NCI-H82 (cell line): Measurements from ENCODE around the gene PTGFRN.

Experiments
- DNase-seq: peaks from one replicate; lab custom pipeline; 2025; lab: John Stamatoyannopoulos, UW

Gene PTGFRN

DNA sequence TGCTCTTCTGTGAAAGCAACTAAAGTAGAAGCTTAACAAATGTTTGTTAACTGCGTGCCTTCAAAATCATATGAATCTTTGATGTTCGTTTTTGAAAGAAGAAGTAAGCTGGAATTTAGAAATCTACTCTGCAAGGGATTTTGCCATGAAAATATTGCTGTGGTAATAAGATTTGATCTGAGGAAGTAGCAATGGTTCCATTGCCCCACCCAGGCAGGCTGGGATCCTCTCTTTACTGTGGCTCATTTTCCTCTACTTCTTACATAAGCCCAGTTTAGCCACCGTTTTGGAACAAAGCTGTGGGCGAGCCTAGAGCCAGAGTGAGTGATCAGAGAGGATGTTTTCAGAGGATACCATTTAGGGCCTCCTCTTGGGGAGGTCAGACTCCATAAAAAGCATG, 20.3 kb upstream of the PTGFRN start:
- no peak for DNase-seq

DNA sequence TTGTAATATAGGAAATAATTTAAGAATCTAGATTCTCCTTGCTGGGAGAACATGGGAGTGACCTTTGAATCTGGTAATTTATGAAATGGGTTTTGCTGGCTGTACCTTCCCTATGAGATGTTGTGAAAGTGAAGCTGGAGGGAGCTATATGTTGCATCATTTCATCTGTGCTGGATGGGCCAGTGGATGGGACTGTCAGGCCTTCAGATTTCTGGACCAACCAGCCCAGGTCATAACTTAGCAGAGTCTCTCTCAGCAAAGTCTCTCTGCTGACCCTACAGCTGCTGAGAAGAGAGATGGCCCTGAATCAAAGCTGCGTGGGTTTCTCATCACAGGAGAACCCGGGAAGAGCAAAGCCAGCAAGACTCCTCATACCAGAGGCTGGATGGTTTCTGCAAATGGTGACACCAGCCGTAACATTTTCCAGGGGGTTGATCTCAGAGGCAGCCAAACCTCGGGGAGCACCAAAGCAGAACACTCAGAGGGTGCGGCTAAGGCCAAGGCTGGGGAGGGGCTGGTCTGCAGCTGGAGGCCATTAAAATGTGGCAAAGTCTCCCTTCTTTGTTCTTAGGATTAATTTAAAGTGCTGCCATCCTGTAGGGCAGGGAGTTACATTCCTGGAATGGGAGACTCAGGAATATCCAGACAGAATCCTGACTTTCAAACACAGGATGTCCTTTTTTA, 18.2 kb upstream of the PTGFRN start:
- no peak for DNase-seq

DNA sequence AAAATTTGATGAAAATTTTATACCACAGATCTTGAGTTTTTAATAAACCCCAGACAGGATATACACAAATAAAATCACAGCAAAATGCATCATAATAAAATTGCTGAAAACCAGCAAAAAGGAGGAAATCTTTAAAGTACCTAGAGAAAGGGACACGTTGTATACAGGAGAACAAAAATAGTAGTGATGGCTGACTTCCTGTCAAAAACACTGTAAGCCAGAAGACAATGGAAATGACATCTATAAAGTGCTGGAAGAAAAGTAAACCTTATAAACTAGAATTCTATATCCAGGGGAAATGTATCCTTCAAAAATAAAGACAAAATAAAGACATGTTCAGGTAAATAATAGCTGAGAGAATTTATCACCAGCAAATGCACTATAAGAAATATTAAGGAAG, 14.6 kb upstream of the PTGFRN start:
- no peak for DNase-seq

DNA sequence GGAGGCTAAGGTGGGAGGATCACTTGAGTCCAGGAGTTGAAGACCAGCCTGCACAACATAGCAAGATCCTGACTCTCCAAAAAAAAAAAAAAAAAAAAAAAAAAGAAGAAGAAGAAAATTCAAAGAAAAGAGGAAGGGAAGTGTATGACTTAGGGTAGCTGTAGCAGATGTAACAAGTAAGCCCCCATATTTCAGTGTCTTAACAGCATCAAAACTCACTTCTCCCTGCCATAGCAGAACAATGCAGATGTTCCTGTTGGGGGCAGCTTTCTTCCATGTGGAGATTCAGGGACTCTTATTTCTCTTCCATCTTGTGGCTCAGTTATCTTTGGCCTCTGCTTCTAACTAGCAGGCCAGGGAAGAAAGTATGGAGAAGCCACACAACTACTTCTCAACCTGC, 10.2 kb upstream of the PTGFRN start:
- DNase-seq = no peak

DNA sequence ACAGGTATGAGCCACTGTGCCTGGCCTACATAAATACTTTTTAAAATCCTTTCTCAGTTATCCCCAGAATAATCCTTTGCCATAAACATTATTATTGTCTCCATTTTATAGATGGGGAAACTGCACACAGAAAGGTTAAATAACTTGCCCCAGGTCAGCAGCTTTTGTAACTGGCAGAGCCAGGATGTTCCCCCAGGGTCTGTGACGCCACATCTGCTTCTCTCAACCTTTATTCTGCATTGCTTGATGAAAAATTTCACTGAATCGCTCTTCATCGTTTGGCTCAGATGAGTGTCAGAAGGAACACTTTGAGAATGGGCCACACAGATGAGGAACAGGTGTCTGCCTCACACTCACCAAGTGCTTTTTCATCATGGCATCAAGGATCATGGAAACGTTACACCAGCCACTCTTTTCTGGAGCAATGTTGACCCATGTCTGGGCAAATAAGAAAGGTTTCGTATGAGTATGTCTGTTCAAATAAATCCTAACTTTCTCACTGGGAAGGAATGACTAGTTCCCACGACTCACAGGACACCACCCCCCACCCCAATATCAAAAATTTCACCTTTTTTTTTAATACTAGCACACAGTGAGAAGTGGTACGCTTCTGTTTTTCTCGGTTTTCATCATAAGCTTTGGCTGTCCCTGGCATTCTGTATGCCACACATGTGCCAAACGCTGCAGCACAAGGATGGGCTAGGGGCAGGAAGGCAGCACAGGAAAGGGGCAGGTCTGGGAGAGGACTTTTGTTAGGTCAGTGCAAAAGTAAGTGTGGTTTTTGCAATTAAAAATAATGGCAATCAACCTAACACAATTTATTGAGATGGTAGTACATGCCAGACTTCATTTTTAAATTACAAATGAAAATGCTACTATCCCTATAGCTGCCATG, 9.0 kb upstream of the PTGFRN start:
- no peak for DNase-seq

DNA sequence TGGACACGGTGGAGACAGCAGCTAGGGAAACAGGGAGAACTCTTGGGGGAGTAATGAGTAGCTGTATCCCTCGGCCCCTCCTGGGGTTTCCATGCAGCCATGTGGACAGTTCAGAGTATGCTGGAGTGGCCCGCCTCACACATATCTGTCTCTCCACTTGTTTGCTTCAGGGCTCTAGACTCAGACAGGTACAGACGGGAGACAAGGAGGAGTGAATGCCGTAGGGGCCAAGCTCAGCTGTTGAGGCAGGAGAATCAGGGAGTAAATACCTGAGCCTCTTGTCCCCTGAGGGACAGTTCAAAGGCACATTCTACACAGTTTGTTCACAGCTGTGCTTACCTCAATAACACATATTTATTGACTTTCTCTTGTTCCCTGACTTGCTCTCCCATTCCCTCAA, 7.7 kb upstream of the PTGFRN start:
- DNase-seq = no peak

DNA sequence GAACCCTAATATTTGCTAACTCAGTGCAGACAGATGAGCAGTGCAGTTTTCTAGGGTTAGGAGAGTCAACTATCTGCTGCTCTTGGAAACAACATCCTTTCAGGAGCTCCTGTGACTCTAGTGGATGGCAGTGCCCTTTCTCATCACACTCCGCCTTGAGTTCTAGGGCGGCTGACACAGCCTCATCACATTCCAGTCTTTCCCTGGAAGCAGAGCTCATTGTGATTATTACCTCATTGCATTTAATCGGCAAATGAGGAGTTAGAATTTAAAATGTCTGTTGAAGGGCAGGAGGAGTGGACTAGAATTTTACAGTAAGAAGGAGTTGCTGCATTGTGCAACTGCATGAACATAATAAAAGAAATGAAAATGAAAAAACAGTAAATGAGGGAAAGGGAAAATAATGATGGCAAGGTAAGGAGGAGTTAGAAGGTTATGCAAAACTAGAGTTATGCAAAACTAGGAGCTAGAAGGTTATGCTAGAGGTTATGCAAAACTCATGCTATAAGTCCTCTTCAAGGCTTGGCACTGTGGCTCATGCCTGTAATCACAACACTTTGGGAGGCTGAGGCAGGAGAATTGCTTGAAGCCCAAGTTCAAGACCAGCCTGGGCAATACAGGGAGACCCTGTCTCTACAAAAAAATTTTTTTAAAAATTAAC, 6.9 kb upstream of the PTGFRN start:
- no peak for DNase-seq

DNA sequence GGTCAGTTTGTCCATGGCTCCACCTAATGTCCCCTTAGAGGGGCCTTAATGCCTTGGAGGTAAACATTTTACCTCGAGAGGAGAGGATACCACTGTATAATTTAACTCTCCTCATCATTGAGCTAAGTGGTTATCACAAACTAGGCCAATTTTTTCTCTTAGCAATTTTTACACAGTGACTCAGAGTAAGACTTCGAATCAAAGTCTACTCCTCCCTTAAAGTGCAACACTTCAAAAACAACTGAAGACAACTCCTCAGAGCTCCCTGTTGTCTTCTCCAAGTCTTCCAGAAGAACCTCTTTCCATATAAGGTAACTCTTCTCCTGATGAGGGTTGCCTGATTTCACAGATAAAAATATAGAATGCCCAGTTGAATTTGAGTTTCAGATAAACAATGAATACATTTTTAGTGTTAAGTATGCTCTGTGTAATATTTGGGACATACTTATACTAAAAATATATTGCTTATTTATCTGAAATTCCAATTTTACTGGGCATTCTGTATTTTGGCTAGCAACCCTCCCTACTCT, 4.9 kb upstream of the PTGFRN start:
- DNase-seq = no peak

DNA sequence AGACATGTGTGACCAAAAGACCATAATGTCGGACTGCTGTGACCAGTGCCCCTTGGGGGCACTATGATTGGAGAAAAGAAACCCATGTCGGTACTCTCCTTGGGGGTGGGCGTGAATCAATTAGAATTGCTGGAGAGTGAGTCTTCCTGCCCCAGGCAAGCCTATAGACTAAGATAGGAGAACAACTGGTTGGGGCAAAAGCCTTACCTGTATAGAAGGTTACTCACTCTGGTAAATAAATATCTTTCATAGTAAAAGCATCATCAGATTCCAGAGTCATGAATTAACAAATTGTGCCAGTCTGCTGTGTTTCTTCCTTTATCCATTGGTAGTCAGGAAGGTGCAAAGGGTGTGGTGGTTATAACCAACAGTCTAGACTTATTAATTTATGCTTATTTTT, 2.9 kb upstream of the PTGFRN start:
- DNase-seq = no peak

DNA sequence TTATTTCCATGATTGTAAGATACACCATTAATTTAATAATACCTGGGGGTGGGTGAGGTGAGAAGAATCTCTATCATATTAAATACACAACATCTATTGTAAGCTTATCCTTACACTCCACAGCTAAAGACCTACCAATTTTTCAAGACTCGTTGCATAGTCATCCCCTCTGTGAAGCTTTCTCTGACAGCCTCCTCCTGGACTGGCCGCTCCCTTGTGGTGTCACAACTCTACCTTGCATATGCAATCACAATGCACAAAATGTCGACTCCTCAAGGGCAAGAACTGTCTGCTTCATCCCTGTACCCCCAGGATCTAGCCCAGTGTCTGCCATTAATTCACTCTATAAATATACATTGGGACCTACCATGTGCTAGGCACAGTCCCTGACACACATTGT, 2.4 kb upstream of the PTGFRN start:
- no peak for DNase-seq

DNA sequence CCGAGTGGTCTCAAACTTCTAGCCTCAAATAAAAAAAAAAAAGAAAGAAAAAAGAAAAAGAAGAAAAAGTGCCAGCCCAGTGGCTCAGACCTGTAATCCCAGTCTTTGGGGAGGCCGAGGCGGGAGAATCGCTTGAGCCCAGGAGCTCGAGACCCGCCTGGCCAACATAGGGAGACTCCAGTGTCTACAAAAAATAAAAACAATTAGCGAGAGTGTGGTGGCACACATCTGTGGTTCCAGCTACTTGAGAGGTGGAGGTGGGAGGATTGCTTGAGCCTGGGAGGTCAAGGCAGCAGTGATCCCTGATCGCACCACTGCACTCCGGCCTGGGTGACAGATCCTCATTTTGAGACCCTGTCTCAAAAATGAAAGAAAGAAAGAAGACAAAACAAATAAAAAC, 1.4 kb upstream of the PTGFRN start:
- no peak for DNase-seq

DNA sequence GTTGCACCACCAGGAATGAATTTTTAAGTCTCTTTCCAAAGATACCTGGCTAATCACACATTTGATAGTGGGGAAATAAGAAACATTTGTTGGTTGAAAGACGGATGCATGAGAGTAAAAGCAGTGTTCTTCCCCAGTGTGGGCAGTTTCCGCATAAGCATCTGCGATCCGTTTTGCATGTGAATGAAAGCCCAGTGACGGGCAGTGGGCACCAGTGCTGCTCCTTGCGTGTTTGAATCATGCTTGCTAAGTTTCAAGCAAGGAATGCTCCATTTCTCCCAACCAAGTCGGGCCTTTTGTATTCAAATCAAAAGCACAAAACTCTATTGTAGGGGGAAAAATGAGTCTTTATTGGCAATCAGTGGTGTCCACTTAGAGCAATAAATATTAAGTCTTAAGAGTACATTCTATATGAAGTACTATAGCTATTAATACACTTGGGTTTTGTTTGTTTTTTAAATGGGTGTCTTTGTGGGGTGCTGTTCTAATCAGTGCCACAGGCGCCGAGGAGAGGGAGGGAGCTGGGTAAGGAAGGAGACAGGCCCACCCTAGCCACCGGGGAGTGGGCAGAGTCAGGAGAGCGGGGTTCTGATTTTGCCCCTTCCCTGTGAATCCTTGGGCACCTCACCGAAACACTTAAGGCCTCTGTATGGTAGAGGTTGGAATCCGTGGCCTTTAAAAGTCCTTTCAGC, 750 bp upstream of the PTGFRN start:
- no peak for DNase-seq

DNA sequence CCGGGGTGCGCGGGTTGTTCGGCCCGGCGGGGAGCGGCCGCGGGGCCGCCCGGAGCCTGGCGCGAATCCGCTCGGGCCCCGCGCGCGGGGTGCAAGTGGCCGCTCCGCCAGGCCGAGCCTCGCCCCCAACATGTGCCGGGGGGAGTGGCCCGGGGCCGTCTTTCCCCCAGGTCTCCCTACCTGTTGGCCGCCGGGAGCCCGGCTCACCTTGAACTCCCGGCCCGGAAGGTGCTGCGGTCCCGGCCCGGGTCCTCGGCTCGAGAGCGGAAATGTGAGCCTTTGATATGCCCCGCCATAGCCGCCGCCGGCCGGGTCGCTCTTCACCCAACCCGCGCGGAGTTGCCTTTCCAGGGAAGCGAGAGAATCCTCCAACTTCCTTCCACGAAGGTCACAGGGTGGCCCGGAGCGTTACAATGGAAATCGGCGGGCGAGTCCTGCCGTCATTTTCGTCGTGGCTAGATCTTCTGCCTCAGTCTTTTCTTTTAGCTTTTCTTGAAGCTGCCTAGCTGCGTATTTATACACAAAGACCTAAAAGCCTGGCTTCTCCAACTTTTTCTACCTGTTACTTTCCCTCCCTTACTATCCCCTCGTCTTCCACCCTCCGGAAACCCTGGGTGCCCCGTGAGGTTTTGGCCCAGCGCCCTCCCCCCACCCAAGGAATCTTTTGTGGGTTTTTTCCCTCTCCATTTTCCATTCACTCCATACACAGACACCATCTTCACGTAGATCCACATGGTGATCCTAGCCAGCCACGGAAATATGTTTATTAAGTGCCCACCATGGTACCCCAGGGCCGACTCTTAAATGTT, 867 bp downstream of the PTGFRN start:
- peak; percentile 50 for DNase-seq

DNA sequence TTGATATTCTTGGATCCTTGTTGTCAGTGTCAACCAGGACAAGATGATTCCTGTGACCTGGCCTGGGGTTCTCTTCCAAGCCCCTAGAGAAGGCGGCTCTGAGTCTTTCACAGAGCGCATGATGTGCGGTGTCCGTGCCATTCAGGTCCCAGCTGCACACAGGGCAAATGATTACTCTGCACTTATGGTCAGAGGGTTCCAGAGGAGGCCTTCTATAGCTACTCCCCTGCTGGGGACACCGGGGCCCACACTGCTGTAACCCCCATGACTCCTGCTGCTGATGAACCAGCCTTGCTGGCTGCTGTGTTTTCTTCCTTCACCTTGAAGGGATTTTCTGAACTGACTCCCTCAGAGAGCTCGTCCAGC, 1.5 kb downstream of the PTGFRN start:
- peak; percentile 48 for DNase-seq

DNA sequence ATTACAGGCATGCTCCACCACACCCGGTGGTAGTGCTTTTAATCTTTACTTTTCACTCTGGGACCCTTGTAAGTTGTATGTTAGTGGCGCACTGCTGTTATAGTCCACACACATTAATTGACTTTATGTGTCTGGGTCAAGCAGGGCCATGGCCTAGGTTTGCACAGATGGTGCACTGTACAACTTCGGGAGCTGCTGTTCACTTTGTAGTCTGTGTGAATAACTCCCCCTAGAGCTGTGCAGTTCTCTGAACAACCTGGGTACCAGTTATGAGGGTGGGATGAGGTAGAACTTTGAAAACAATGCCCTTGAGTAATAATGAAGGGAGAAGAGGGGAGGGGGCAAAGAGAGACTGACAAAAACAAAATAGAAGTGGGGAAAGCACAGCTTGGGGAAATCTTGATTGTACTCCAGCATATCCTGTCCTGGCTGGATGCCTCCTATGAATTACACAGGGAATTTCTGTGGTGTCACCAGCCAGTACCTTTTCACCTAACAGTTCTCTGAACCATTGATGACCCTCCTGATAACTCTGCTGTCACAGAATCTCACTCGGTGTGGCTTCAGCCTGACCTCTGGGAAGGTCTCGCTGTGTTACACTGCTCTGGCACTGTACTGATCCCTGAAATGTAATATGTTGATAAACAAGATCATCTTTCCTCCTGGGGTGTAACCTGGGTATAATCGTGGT, 2.2 kb downstream of the PTGFRN start:
- peak; percentile 80 for DNase-seq

DNA sequence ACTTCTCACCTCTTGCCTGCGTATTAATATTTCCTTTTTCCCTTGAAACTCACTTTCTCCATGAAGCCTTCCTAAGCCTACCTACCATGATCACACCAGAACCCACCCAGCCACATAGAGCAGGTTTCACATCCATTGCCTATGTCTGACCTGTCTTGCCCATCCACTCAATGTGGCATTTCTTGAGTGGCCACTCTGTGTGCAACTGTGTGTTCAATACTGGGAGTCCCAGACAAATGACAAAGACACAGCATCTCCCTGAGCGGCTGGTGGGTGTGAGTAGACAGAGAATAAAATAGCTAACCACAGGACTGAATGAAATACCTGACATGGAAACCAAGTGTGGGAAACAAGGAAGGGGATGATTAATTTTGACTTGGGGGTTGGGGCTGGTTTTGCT, 3.1 kb downstream of the PTGFRN start:
- DNase-seq = no peak

DNA sequence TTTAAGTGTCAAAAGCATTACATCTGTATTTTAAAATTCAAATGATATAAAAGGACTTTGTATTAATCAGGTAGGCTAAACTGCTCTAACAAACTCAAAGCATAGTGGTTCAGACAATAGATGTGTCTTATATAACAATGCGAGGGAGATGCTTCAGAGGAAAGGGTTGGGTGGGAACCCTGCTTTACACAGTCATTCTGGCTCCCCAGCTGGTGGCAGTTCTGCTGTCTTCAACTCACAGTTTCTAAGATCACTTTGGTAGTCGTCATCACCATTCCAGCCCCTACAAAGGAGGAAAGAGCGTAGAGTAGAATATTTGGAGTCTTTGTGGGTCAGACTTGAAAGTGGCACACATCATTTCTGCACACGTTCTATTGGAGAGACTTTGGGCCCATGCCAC, 4.2 kb downstream of the PTGFRN start:
- DNase-seq = no peak

DNA sequence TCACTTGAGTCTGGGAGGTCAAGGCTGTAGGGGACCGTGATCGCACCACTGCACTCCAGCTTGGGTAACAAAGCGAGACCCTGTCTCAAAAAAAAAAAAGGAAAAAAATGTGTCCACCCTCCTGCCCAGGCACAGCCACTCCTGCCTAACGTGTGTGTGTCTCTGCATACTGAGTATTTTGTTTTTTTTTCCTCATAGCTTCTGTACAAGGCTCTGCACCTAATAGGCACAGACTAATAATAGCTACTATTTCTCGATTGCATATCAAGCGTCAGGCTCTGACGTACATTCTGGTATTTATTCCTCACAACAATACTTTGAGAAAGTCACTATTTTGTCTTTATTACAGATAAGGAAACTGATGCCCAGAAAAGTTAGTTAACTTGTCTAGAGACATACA, 5.0 kb downstream of the PTGFRN start:
- DNase-seq = no peak

DNA sequence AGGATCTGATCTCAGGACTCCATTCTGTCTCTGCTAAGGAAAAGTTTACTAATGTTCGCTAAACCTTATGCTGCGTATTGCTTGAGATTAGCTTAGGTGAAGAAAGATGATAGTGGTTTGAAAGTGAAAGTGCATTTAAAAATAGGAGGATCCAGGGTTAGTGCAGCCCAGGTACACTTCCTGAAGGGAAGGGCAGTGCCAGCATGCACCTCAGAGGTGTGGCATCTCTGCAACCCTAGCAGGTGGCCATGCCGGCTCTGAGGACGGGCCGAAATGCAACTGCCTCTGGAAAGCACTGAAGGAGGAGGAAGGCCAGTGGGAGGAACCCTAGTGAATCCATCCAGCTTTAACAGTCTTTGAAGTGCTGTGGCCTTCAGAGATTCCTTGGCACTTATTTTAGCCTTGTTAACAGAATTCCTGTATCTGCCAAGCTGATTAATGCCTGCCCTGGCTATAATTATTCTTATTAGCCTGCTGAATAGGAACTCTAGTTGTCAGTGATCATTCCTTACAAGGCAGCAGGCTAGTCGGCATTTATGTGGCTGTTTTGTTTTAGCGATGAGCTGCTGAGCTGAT, 5.5 kb downstream of the PTGFRN start:
- no peak for DNase-seq

DNA sequence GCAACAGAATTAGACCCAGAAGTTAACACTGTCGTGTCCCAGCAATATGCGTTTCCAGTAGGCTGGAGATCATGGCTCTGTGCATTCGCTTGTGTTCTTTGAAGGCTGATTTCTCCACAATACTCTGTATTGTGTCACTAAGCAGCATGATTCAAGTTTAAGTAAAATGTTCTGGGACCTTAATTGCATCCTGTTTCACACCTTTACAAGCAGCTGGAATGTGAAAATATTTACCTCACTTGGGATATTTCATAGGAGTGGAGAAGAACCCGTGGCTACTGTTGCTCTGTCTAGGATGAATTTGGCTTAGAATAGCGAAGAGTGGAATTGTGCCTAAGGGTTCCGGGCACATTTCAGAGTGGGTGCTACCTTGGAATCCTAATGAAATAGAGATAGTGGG, 6.3 kb downstream of the PTGFRN start:
- DNase-seq = no peak
